Measurements from ENCODE around the gene LIFR. TPM values are rescaled to one million over a fixed set of nuclear protein-coding genes. Genes with fewer than 3 reads are reported as not detected.
"Not testable (repeated sequence)": the region's sequence is repeated elsewhere in the genome, so short reads cannot be mapped to it uniquely, and the experiment has no call there.

The LIFR gene, protein sequence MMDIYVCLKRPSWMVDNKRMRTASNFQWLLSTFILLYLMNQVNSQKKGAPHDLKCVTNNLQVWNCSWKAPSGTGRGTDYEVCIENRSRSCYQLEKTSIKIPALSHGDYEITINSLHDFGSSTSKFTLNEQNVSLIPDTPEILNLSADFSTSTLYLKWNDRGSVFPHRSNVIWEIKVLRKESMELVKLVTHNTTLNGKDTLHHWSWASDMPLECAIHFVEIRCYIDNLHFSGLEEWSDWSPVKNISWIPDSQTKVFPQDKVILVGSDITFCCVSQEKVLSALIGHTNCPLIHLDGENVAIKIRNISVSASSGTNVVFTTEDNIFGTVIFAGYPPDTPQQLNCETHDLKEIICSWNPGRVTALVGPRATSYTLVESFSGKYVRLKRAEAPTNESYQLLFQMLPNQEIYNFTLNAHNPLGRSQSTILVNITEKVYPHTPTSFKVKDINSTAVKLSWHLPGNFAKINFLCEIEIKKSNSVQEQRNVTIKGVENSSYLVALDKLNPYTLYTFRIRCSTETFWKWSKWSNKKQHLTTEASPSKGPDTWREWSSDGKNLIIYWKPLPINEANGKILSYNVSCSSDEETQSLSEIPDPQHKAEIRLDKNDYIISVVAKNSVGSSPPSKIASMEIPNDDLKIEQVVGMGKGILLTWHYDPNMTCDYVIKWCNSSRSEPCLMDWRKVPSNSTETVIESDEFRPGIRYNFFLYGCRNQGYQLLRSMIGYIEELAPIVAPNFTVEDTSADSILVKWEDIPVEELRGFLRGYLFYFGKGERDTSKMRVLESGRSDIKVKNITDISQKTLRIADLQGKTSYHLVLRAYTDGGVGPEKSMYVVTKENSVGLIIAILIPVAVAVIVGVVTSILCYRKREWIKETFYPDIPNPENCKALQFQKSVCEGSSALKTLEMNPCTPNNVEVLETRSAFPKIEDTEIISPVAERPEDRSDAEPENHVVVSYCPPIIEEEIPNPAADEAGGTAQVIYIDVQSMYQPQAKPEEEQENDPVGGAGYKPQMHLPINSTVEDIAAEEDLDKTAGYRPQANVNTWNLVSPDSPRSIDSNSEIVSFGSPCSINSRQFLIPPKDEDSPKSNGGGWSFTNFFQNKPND
- 10 to 100 TPM; 72.3 to 87.7 (median 81.4) TPM for polyA plus RNA-seq (ENCODE audit: insufficient read length in 4 of 4)

GRCh38 chr5:38556599-38557307, at the start of gene LIFR:
LIFR (minus strand) TSS chr5:38556646; CDS start chr5:38530647, 25,999 bp downstream.
- peak; percentile 74 to 78 (median 78) for DNase-seq (ENCODE audit: low read depth in 4 of 4, low spot score in 3 of 4)

GRCh38 chr5:38605610-38606009, 49.2 kb upstream of the LIFR start:
- DNase-seq (ENCODE audit: low read depth in 4 of 4, low spot score in 3 of 4) = no peak

GRCh38 chr5:38603691-38604090, 47.2 kb upstream of the LIFR start:
- no peak for DNase-seq (ENCODE audit: low read depth in 4 of 4, low spot score in 3 of 4)

DNA sequence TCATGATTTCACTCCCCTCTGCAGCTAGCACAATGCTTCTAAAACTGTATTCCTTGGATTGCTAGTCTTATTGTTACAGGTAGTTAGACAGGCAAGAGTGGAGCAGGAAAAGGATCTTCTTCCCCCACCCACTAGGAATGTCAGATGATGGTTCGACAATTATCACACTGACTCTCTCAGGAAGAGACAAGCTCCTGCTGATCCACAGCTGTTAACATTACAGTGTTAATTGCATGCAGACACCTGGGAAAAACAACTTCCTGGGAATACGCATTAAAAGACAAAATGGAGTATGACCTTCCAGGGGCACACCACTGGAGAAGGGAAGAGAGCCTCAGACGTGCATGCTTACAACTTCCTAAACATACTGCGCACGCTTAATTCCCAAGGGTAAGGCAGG, 46.2 kb upstream of the LIFR start:
- no peak for DNase-seq (ENCODE audit: low read depth in 4 of 4, low spot score in 3 of 4)

DNA sequence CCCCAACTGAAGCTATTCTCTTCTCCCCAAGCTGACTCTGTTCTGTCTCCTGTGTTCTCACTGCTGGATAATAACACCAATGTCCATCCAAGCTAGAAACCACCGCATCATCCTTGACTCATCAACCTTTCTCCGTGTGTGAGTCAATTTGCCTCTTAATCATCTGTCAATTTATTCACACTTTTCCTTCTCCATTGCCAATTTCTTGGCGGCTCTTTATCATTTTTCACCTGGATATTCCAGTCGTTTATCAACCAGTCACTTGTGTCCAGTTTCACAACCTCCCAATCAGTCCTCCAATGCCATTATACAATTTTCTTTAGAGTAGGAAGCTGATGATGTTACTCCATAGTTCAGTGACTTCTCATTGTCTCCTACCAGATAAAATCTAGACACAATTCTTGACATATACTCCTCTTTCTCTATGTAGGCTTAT, 45.4 kb upstream of the LIFR start:
- DNase-seq (ENCODE audit: low read depth in 4 of 4, low spot score in 3 of 4) = no peak

- no peak for DNase-seq (ENCODE audit: low read depth in 4 of 4, low spot score in 3 of 4)
Measured at GRCh38 chr5:38601133-38601862, 44.9 kb upstream of the LIFR start.

- DNase-seq (ENCODE audit: low read depth in 4 of 4, low spot score in 3 of 4) = no peak
Measured at GRCh38 chr5:38600329-38601045, 44.0 kb upstream of the LIFR start.

DNA sequence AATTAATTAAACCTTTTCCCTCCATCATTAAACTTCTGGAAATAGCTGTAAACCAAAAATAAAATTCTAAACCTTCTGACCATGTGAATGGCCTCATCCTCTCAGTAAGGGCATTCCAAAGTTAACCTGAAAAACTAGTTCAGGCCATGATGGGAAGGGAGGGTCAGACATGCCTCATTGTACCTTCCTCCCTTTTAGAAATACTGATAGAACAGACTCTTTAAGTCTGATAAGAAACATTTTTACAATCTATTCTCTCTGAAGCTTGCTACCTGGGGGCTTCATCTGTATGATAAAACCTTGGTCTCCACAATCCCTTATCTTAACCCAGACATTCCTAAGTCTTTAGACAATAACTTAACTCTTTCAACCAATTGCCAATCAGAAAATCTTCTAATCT, 43.3 kb upstream of the LIFR start:
- DNase-seq (ENCODE audit: low read depth in 4 of 4, low spot score in 3 of 4) = not testable (repeated sequence)

- DNase-seq (ENCODE audit: low read depth in 4 of 4, low spot score in 3 of 4) = no peak
Measured at GRCh38 chr5:38598994-38599617, 42.7 kb upstream of the LIFR start.

DNA sequence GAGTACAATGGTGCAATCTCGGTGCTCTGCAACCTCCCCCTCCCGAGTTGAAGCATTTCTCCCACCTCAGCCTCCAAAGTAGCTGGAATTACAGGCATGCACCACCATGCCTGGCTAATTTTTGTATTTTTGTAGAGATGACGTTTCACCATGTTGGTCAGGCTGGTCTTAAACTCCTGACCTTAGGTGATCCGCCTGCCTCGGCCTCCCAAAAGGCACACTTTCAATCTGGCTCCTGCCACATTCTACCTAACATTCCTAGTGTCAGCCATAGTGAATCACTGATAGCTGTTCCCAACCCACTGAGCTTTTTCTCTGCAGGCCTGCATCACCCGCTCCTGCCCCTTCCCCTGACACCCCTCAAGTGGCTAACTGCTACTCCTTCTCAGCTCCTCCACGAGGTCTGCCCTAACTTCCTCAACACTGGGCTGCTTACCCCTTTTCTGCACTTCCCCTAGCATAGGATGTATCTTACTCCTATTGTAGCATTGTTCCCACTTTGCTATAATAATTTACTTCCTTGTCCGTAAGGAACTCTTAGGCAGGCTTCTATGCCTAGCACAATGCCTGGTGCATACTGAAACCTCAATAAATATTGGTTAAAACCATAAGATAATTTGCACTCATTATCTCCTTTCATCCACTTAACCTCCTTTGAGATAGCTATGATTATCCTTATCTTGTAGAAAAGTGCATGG, 42.0 kb upstream of the LIFR start:
- DNase-seq (ENCODE audit: low read depth in 4 of 4, low spot score in 3 of 4) = no peak

GRCh38 chr5:38596981-38597380, 40.5 kb upstream of the LIFR start:
- DNase-seq (ENCODE audit: low read depth in 4 of 4, low spot score in 3 of 4) = no peak

DNA sequence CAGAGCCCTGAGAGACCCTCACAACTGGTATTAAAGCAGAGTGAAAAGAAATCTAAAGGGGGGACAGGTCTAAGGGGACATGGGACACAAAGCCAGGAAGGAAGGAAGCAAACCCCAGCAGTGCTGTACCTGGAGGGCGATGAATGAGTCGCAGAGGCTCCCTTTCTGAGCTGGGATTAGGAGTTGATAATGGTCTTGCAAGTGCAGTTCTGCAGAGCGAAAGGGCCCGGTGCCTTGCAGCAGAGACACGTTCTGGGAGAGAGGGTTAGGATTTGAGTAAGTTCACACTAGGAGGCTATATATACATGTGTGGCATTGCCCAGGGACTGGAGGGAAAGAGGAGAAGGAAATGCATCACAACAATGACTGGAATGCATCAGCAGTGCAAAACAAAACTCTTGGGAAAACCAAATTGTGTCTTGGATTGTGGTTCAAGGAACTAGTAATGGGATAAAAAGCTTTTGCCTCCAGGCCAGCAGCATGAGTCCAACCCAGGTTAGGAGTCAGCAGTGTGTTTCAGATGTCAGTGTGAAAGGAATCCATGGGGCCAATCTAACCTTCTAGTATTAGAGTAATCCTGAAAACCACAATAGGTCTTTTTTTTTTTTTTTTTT, 38.8 kb upstream of the LIFR start:
- DNase-seq (ENCODE audit: low read depth in 4 of 4, low spot score in 3 of 4) = no peak

DNA sequence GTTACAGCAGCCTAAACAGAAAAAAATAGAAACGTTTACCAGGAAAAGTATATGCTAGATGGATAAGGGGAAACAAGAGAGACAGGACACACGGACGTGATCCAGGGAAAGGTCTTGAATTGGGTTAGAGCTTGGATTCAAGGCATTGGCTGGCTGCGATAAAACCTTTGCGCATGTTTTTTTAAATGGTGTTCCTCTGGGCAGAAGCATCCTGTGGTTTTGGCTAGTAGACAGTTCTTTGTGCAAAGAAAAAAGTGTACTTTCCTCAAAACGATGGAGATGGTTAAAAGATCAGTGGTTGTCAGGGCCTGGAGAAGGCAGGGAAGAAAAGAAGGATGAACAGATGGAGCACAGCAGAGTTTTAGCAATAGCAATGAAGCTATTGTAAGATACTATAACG, 37.5 kb upstream of the LIFR start:
- DNase-seq (ENCODE audit: low read depth in 4 of 4, low spot score in 3 of 4) = no peak

DNA sequence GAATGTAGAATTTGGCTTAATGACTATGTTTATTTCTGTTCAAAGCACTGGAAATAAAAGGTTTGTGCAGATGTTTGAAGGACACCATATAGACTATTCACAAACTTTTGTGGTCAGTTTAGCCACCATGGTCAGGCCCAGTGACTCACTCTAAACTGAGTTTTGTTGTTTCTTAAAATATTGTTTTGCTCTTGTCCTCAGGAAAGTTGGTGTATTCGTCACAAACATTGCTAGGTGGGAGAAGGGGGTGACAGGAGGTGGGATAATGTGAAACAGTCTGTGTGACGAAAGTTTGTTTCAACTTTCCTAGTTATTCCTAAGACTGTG, 35.0 kb upstream of the LIFR start:
- no peak for DNase-seq (ENCODE audit: low read depth in 4 of 4, low spot score in 3 of 4)

- no peak for DNase-seq (ENCODE audit: low read depth in 4 of 4, low spot score in 3 of 4)
Measured at GRCh38 chr5:38590838-38591522, 34.5 kb upstream of the LIFR start.

GRCh38 chr5:38589629-38590028, 33.2 kb upstream of the LIFR start:
- no peak for DNase-seq (ENCODE audit: low read depth in 4 of 4, low spot score in 3 of 4)

- no peak for DNase-seq (ENCODE audit: low read depth in 4 of 4, low spot score in 3 of 4)
Measured at GRCh38 chr5:38585816-38586215, 29.4 kb upstream of the LIFR start.
